Natural killer cell (primary cell): Measurements from ENCODE around the gene KCNT2. TPM values are rescaled to one million over a fixed set of nuclear protein-coding genes. Genes with fewer than 3 reads are reported as not detected.

Experiments used
- ATAC-seq, 3 donors: fragments of 150-1000 bp in 2 of 3; fragments of 200-7000 bp in 1 of 3; cut with Tn5 transposase; 1 replicate in 1 of 3; 2 replicates in 2 of 3; pipeline ENCODE4 v1.10.0; 2021; ENCODE audit warnings: mild to moderate bottlenecking in 2 of 3, moderate library complexity in 2 of 3
- DNase-seq, 2 donors: peaks; one replicate each; pipeline versions ENCODE4 v3.0.0 to v3.0.0-alpha.2; 2013 to 2021; ENCODE audit warnings: mixed read lengths in 1 of 2
- H3K27ac ChIP-seq: one replicate; pipeline ENCODE4 v1.5.1; 2013; ENCODE audit warnings: mild to moderate bottlenecking, low read length
- H3K27me3 ChIP-seq: one replicate; pipeline ENCODE4 v1.6.1; 2013; ENCODE audit warnings: low read length; ENCODE audit not compliant: control insufficient read depth, insufficient read depth
- H3K36me3 ChIP-seq: one replicate; pipeline ENCODE4 v1.6.1; 2013; ENCODE audit warnings: low read length; ENCODE audit not compliant: control insufficient read depth, insufficient read depth
- H3K4me1 ChIP-seq: one replicate; pipeline ENCODE4 v1.6.1; 2013; ENCODE audit warnings: low read length; ENCODE audit not compliant: control insufficient read depth, insufficient read depth
- H3K4me3 ChIP-seq: one replicate; pipeline ENCODE4 v1.5.1; 2013; ENCODE audit warnings: low read length
- H3K9me3 ChIP-seq: one replicate; pipeline ENCODE4 v1.6.1; 2013; ENCODE audit warnings: low read length; ENCODE audit not compliant: control insufficient read depth, insufficient read depth
- H3K27ac Mint-ChIP-seq, 2 donors: one replicate each; pipeline ENCODE4 v1.8.0; 2022; ENCODE audit warnings: mild to moderate bottlenecking in 2 of 2, mixed read lengths in 2 of 2, moderate library complexity in 1 of 2
- H3K27me3 Mint-ChIP-seq, 2 donors: one replicate each; pipeline ENCODE4 v1.8.0; 2022; ENCODE audit warnings: low read depth in 2 of 2, mixed read lengths in 2 of 2
- H3K36me3 Mint-ChIP-seq: one replicate; pipeline ENCODE4 v1.8.0; 2022; ENCODE audit warnings: mixed read lengths
- H3K4me1 Mint-ChIP-seq, 2 donors: one replicate each; pipeline ENCODE4 v1.8.0; 2022; ENCODE audit warnings: mixed read lengths in 2 of 2
- H3K4me3 Mint-ChIP-seq: one replicate; pipeline ENCODE4 v1.8.0; 2022; ENCODE audit warnings: mild to moderate bottlenecking, moderate library complexity, mixed read lengths
- H3K9me3 Mint-ChIP-seq, 2 donors: one replicate each; pipeline ENCODE4 v1.8.0; 2022; ENCODE audit warnings: mixed read lengths in 2 of 2
- CTCF ChIP-seq: fragments of 200-600 bp; IDR thresholded peaks from one replicate; pipeline ENCODE4 v1.8.0; 2022; ENCODE audit warnings: antibody characterized with exemption
- WGBS: methylation state at CpG from one replicate; pipeline ENCODE4 v1.1.7; 2013; ENCODE audit warnings: missing lambda C conversion rate; ENCODE audit not compliant: insufficient coverage; 5-methylcytosine and 5-hydroxymethylcytosine counted together
- intact Hi-C: fragments of 100-400 bp; cut with micrococcal nuclease; formaldehyde crosslinking; loops from one replicate; pipeline ENCODE4 v1.14.2; 2022
- total RNA-seq, 4 donors: library from RNA; stranded (reverse); fragments of 120-200 nt in 1 of 4; gene quantifications; one replicate each; pipeline versions ENCODE4 v1.2.3 to v1.2.4, GENCODE V29; 2013 to 2022

The KCNT2 gene
- total RNA-seq, 3 donors from 2014 or later (not counting 1 experiment from before 2014, with no cell fraction given) = not detected

DNA sequence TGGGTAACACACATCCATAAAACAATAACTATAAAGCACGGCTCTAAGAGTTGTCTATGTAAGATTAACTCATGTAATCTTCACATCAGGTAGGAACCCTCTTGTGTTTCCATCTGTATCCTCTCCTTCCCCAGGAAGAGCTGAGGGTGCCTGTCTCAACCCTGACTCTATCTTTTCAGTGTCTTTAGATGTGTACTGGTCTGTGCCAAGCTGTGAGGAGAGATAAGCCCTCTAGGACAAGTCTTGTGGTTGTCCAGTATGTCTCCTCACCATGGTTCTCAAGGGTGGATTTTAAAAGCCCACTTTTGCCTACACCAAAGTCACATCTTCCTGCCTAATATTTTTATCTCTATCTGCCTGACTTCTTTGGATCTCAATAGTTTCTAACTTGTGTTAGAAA, 300.1 kb downstream of the KCNT2 start:
- Mint-ChIP-seq H3K9me3 (peaks cover 0 to 3% of the 10 kb centered on the region in 2 donors), H3K27ac (no peak overlapping the region), H3K27me3 (no peaks in the 10 kb centered on the region), H3K4me1 (no peaks in the 10 kb centered on the region), H3K4me3 (no peak overlapping the region), H3K36me3 (no peaks in the 10 kb centered on the region)
- WGBS = 83% methylated on average over 1 of the region's 1 CpG
- Histone ChIP-seq H3K27ac (no peak overlapping the region), H3K4me3 (no peak overlapping the region), H3K36me3 (no peaks in the 10 kb centered on the region), H3K27me3 (no peaks in the 10 kb centered on the region), H3K9me3 (no peaks in the 10 kb centered on the region), H3K4me1 (no peaks in the 10 kb centered on the region)
- TF ChIP-seq CTCF = no peak
- DNase-seq = no peak
- ATAC-seq = no peak
- intact Hi-C loops = no loop called here

- H3K9me3 Mint-ChIP-seq = peaks cover 0 to 3% of the 10 kb centered on the region in 2 donors
- Histone ChIP-seq H3K4me3 (no peak overlapping the region), H3K27ac (no peak overlapping the region), H3K4me1 (no peaks in the 10 kb centered on the region), H3K27me3 (no peaks in the 10 kb centered on the region), H3K36me3 (no peaks in the 10 kb centered on the region), H3K9me3 (no peaks in the 10 kb centered on the region)
- no peaks in the 10 kb centered on the region for H3K36me3 Mint-ChIP-seq
- TF ChIP-seq CTCF = no peak
- no peaks in the 10 kb centered on the region for H3K4me1 Mint-ChIP-seq
- no peak overlapping the region for H3K4me3 Mint-ChIP-seq
- WGBS = 72% methylated on average over 2 of the region's 2 CpGs
- DNase-seq (no peak), ATAC-seq (no peak)
- intact Hi-C loops = no loop called here
- H3K27me3 Mint-ChIP-seq = no peaks in the 10 kb centered on the region
- no peak overlapping the region for H3K27ac Mint-ChIP-seq
Observed at GRCh38 chr1:196306421-196306820, 301.8 kb downstream of the KCNT2 start.

DNA sequence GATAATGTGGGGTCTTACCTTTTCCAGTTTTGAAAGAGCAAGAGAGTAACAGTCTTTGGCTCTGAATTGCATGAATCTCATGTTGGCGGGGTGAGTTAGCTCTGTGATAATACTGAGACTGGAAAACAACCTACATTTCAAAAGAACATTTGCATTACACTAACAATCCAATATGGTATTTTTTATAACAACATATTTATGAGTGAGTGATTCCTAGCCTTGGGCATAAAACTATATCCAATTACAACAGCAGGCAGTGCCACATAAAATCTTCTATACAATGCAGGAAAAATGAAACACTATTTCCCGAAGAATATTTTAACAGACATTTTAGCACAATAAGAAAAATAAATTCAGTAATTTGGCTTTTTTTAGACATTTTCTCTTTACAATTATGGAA, 303.0 kb downstream of the KCNT2 start:
- intact Hi-C loops = no loop called here
- H3K36me3 ChIP-seq = no peaks in the 10 kb centered on the region
- no peak overlapping the region for H3K4me3 ChIP-seq
- H3K4me3 Mint-ChIP-seq = no peak overlapping the region
- H3K36me3 Mint-ChIP-seq = no peaks in the 10 kb centered on the region
- H3K27ac ChIP-seq = no peak overlapping the region
- no peaks in the 10 kb centered on the region for H3K4me1 Mint-ChIP-seq
- no CpG with 5 or more reads among the region's 2 CpGs for WGBS
- H3K27me3 Mint-ChIP-seq = no peaks in the 10 kb centered on the region
- DNase-seq (no peak), ATAC-seq (no peak)
- H3K4me1 ChIP-seq = no peaks in the 10 kb centered on the region
- TF ChIP-seq CTCF = no peak
- H3K9me3 Mint-ChIP-seq = peaks cover 2 to 7% of the 10 kb centered on the region in 2 donors
- no peaks in the 10 kb centered on the region for H3K9me3 ChIP-seq
- H3K27me3 ChIP-seq = no peaks in the 10 kb centered on the region
- H3K27ac Mint-ChIP-seq = no peak overlapping the region

GRCh38 chr1:196302981-196303380, 305.3 kb downstream of the KCNT2 start:
- TF ChIP-seq CTCF = no peak
- no peak for DNase-seq
- ATAC-seq = no peak
- Mint-ChIP-seq H3K9me3 (peaks cover 4 to 5% of the 10 kb centered on the region in 2 donors), H3K27ac (no peak overlapping the region), H3K36me3 (no peaks in the 10 kb centered on the region), H3K27me3 (no peaks in the 10 kb centered on the region), H3K4me1 (no peaks in the 10 kb centered on the region), H3K4me3 (no peak overlapping the region)
- no peak overlapping the region for H3K27ac ChIP-seq
- no peaks in the 10 kb centered on the region for H3K4me1 ChIP-seq
- H3K36me3 ChIP-seq = no peaks in the 10 kb centered on the region
- no peaks in the 10 kb centered on the region for H3K27me3 ChIP-seq
- intact Hi-C loops = no loop called here
- no peak overlapping the region for H3K4me3 ChIP-seq
- no peaks in the 10 kb centered on the region for H3K9me3 ChIP-seq
